Kidney (tissue), 14 donors: ENCODE measurements around the gene TRPM1. TPM values are rescaled to one million over a fixed set of nuclear protein-coding genes. Genes with fewer than 3 reads are reported as not detected.

Experiments used
- DNase-seq, 5 donors: peaks; one replicate each; pipeline ENCODE4 v3.0.0-alpha.2; 2013 to 2020
- FAIRE-seq: peaks from 2 replicates; lab custom pipeline; 2012; peaks lifted over from hg19 to GRCh38; lab: Jason Lieb, UNC
- H3K27ac ChIP-seq, 2 donors: one replicate each; pipeline ENCODE4 v1.7.0; 2013; ENCODE audit warnings: low read depth in 2 of 2, low read length in 2 of 2, inconsistent platforms in 1 of 2
- H3K27me3 ChIP-seq: one replicate; pipeline ENCODE4 v1.7.1; 2013; ENCODE audit warnings: low read length, inconsistent platforms; ENCODE audit not compliant: control insufficient read depth, insufficient read depth
- H3K36me3 ChIP-seq, 3 donors: one replicate each; pipeline versions ENCODE4 v1.7.0 to v1.7.1; 2013; ENCODE audit warnings: low read length in 3 of 3, control low read depth in 1 of 3, inconsistent platforms in 1 of 3; ENCODE audit not compliant: insufficient read depth in 3 of 3, control insufficient read depth in 2 of 3
- H3K4me1 ChIP-seq, 3 donors: one replicate each; pipeline versions ENCODE4 v1.7.0 to v1.7.1; 2013; ENCODE audit warnings: low read length in 3 of 3, inconsistent platforms in 1 of 3, low read depth in 1 of 3; ENCODE audit not compliant: control insufficient read depth in 2 of 3, insufficient read depth in 2 of 3
- H3K4me3 ChIP-seq, 3 donors: one replicate each; pipeline versions ENCODE4 v1.7.0 to v1.8.1; 2013; ENCODE audit warnings: low read length in 3 of 3, control low read depth in 1 of 3, inconsistent platforms in 1 of 3
- H3K9ac ChIP-seq, 3 donors: one replicate each; pipeline versions ENCODE4 v1.7.0 to v1.7.1; 2013; ENCODE audit warnings: low read length in 3 of 3, control low read depth in 1 of 3, inconsistent platforms in 1 of 3
- H3K9me3 ChIP-seq, 3 donors: one replicate each; pipeline versions ENCODE4 v1.7.0 to v1.7.1; 2013; ENCODE audit warnings: low read length in 3 of 3, control low read depth in 1 of 3, inconsistent platforms in 1 of 3; ENCODE audit not compliant: control insufficient read depth in 2 of 3, insufficient read depth in 1 of 3
- intact Hi-C: fragments of 100-400 bp; cut with DNase I; formaldehyde crosslinking; loops from one replicate; pipeline ENCODE4 v1.11.1; 2022
- polyA plus RNA-seq: library from polyadenylated mRNA; stranded (reverse); fragments of 350-450 nt; fragmentation: Illumina TruSeq; extraction: RNeasy Lipid Tissue Mini Kit (QIAGEN cat#74804); gene quantifications from one replicate; pipeline ENCODE4 v1.2.3, GENCODE V29; 2014; ENCODE audit warnings: low read depth, low replicate concordance; ENCODE audit not compliant: insufficient read depth
- total RNA-seq: library from RNA; stranded (reverse); fragmentation: NEBNext Ultra II Directional; extraction: Animal tissue kit (Norgen Biotek cat#: 25700); gene quantifications from one replicate; pipeline ENCODE4 v1.2.1, GENCODE V29; 2021
- TF ChIP-seq, protein P1 (sequence below): IDR thresholded peaks from 3 replicates; pipeline ENCODE4 v1.5.1; 2012; ENCODE audit warnings: mild to moderate bottlenecking, moderate library complexity, borderline replicate concordance; ENCODE audit not compliant: insufficient read depth; ENCODE audit errors: extremely low read depth
- donor health status: control.
- donor health status: control.
- donor health status: control.
- donor health status: control.
- donor health status: control.
- donor health status: DM: yes; HTN: yes; CAD: no.
- donor health status: Normal renal cell carcinoma (clear cell type).

The TRPM1 gene
- total and polyA plus RNA-seq, 2 donors from 2014 or later: 1.3 TPM; not detected in 1

DNA sequence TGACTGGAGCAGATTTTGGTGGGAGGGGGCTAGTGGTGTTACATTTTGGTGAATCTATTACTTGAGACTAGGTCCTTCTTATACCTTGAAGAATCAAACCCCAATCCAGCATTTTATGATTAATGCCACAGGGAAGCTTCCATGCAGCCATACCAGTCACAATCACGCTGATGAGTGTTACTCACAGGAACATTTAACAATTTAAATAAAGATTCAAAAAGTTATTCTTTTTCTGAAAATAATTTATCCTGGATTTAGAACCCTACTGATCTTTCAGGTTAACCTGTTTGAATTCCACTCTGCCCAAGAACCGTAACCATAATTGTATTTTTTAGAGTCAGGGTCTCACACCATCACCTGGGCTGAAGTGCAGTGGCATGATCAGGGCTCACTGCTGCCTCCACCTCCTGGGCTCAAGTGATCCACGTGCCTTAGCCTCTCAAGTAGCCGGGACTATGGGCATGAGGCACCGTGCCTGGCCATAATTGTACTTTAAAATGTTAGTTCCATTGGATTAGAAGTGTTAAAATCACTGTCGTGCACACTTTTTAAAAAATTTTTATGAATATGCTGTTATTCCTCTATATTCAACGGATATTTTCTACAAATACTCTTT, 109.2 kb downstream of the TRPM1 start:
- Histone ChIP-seq H3K9me3 (no peaks in the 10 kb centered on the region), H3K36me3 (peaks cover 0 to 3% (median 0%) of the 10 kb centered on the region in 3 donors), H3K9ac (peak overlapping the region; percentile 47 to 89 (median 67)), H3K27me3 (no peaks in the 10 kb centered on the region), H3K4me3 (peak overlapping the region; percentile 67 to 88 (median 85)), H3K4me1 (peaks cover 0 to 9% (median 5%) of the 10 kb centered on the region in 3 donors), H3K27ac (peak overlapping the region; percentile 90 to 97)
- DNase-seq (peak in 3 of 5 donors; percentile 19 to 51 (median 50)), FAIRE-seq (no peak)
- TF ChIP-seq, protein P1, sequence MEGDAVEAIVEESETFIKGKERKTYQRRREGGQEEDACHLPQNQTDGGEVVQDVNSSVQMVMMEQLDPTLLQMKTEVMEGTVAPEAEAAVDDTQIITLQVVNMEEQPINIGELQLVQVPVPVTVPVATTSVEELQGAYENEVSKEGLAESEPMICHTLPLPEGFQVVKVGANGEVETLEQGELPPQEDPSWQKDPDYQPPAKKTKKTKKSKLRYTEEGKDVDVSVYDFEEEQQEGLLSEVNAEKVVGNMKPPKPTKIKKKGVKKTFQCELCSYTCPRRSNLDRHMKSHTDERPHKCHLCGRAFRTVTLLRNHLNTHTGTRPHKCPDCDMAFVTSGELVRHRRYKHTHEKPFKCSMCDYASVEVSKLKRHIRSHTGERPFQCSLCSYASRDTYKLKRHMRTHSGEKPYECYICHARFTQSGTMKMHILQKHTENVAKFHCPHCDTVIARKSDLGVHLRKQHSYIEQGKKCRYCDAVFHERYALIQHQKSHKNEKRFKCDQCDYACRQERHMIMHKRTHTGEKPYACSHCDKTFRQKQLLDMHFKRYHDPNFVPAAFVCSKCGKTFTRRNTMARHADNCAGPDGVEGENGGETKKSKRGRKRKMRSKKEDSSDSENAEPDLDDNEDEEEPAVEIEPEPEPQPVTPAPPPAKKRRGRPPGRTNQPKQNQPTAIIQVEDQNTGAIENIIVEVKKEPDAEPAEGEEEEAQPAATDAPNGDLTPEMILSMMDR: no peak
- intact Hi-C loops: no loop called here

DNA sequence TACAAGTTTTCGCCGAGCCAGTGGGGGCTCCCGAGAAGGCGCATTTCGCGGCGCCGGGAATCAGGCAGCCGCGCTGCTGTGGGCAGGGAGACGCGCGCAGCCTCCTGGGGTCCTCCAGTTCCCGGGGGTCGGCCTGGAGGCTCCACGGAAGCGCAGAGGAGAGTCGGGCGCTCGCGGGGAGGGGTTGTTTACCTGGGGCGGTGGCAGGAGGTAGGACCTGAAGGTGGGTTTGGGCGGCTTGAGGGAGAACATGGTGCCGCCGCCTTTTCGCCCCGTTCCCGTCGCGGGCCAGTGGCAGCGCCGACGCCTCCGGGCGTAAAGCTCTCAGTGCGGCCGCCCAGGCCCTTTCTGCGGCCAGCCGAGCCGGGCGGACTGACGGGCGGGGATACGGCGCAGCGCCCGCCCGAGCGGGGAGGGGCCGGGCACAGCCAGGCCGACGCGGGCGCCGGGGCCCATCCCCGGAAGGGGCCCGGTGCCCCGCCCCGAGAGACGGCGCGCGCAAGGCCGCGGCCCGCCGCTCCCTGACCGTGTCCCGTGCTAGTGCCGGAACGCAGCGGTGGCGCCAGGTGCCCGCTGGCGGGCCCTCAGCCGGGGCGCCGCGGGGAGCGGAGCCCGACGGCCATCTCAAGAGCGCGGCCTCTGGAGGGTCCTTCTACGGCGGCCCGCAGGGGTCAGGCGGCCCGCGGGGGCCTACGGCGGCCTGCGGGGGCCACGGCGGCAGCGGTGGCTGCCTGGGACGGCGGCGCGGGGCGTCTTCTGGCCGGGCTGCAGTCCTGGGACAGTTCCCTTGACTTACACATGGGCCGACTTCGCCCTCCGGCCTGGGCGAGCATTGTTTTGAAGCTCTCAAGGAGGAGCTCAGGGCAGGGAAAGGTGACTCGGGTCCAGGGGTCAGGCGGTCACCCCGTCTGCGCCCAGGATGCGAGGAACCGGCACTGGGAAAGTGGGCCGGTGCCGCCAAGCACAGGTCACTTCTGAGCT, 110.0 kb downstream of the TRPM1 start, which contains the start of gene MTMR10:
TSS of gene MTMR10 (minus strand) at position 374 of the 981 bp plus-strand sequence. CDS start at position 252, 122 bp downstream.
- FAIRE-seq: no peak
- peaks cover 0 to 3% (median 0%) of the 10 kb centered on the region in 3 donors for H3K36me3 ChIP-seq
- TF ChIP-seq, protein P1: no peak
- peak within 1 kb of the TSS; percentile 88 to 98 (median 88) for H3K4me3 ChIP-seq
- H3K9me3 ChIP-seq: no peaks in the 10 kb centered on the region
- H3K4me1 ChIP-seq: peaks cover 0 to 12% (median 12%) of the 10 kb centered on the region in 3 donors
- intact Hi-C loops: no loop called here
- DNase-seq: peak; percentile 83 to 93 (median 87)
- H3K9ac ChIP-seq: peak within 1 kb of the TSS; percentile 84 to 98 (median 95)
- peak within 1 kb of the TSS; percentile 90 to 97 for H3K27ac ChIP-seq
- H3K27me3 ChIP-seq: no peaks in the 10 kb centered on the region

DNA sequence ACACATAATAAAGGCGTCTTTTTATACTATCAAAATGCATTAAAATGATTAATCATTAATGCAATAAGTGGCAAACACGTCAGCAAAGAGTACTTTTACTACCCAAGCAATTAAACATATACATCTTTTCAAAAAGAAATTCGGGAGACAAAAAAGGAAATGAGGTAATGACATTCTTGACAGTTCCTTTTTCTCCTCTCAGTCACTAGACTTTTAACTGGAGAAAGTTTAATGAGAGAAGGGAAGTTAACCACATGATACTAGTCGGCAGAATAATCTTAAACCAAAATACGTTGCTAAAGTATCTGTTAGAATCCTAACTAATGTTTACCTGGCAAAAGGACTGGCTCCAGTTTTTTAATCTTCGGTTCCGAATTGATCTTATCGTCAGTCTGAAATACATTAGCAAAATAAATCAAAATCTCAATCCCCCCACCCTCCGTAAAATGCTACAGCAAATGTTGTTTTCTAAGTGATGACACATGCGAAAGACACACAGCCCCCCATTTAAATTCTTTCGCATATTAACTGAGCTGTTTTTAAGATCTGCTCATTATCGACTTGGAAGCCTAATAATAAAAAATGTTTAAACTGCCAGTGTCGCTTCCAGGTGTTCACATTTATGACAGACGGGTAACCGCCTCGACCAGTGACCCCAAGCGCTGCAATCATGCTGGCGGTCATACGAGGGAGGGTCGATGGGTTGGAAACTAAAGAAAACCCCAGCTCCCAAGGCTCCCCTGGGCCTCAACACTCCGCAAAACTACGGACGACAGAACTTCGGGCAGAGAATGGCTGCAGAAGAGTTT, 110.9 kb downstream of the TRPM1 start:
- FAIRE-seq (peak; percentile 23), DNase-seq (peak in 2 of 5 donors; percentile 50)
- Histone ChIP-seq H3K27ac (peak overlapping the region; percentile 90 to 97), H3K36me3 (peaks cover 1 to 4% (median 3%) of the 10 kb centered on the region in 3 donors), H3K9ac (peak overlapping the region; percentile 84 to 98 (median 95)), H3K9me3 (no peaks in the 10 kb centered on the region), H3K4me1 (peaks cover 0 to 19% (median 17%) of the 10 kb centered on the region in 3 donors), H3K4me3 (peak overlapping the region; percentile 88 to 98 (median 88)), H3K27me3 (no peaks in the 10 kb centered on the region)
- TF ChIP-seq, protein P1: no peak
- intact Hi-C loops: no loop called here
